Measurements from ENCODE around the gene TMUB2.

TMUB2 gene

DNA sequence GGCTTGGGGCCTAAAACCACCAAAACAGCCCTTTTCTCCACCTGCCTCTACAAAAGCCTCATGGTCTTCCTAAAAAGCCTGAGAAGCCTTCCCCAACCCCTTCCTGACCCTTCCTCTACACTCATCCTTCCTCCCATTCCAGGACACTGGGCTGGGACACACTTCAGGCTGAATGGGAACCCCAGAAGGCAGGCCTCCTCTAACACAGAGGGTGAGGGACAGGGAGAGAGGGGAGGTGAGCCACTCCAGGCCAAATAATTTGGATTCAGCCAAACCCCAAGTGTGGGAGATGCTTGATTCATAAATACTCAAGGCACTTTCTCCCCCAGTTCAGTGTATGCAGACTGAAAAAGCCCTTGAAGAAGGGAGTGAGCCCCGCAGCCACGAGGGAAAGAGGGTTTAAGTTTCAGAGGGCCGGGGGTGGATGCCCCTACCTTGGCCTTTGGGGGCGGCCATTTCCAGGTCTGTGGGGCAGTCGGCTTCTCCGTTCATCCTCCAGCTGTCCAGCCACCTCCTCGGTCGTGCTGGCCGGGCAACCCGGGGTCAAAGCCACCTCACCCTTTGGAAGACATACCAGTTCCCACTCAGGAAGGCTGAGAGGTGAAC lies 31.1 kb downstream of the TMUB2 start:
- H4K20me1 ChIP-seq (ENCODE audit: low read depth, low read length), result no peaks in the 10 kb centered on the region
- H3K4me2 ChIP-seq (ENCODE audit: low read depth, low read length, poor library complexity, severe bottlenecking), result peak overlapping the region; percentile 91
- no peaks in the 10 kb centered on the region for H3K9me3 ChIP-seq (ENCODE audit: insufficient read depth, low read length)
- H3F3A ChIP-seq (ENCODE audit: insufficient read depth), result peaks cover 19% of the 10 kb centered on the region
- peaks cover 11% of the 10 kb centered on the region for H3K36me3 ChIP-seq (ENCODE audit: low read length)
- peak overlapping the region; percentile 93 for H3K9ac ChIP-seq (ENCODE audit: low read length)
- no peaks in the 10 kb centered on the region for H3K27me3 ChIP-seq (ENCODE audit: low read length)
- no peak overlapping the region for H2AFZ ChIP-seq (ENCODE audit: low read depth, low read length, severe bottlenecking)
- peaks cover 31% of the 10 kb centered on the region for H3K79me2 ChIP-seq (ENCODE audit: insufficient read depth, low read length)
- no peak for TF ChIP-seq EZH2phosphoT487 (conservative IDR thresholded peaks at IDR 0.05; ENCODE audit: low read length)
- TF ChIP-seq, protein P1, sequence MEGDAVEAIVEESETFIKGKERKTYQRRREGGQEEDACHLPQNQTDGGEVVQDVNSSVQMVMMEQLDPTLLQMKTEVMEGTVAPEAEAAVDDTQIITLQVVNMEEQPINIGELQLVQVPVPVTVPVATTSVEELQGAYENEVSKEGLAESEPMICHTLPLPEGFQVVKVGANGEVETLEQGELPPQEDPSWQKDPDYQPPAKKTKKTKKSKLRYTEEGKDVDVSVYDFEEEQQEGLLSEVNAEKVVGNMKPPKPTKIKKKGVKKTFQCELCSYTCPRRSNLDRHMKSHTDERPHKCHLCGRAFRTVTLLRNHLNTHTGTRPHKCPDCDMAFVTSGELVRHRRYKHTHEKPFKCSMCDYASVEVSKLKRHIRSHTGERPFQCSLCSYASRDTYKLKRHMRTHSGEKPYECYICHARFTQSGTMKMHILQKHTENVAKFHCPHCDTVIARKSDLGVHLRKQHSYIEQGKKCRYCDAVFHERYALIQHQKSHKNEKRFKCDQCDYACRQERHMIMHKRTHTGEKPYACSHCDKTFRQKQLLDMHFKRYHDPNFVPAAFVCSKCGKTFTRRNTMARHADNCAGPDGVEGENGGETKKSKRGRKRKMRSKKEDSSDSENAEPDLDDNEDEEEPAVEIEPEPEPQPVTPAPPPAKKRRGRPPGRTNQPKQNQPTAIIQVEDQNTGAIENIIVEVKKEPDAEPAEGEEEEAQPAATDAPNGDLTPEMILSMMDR (IDR thresholded peaks at IDR 0.05; ENCODE audit: insufficient read depth, low read length, poor library complexity, severe bottlenecking), result no peak
- peak overlapping the region; percentile 82 for H3K4me3 ChIP-seq (ENCODE audit: insufficient read depth, low read length, poor library complexity, severe bottlenecking)
- peak overlapping the region; percentile 95 for H3K27ac ChIP-seq (ENCODE audit: low read depth, low read length)
- no peaks in the 10 kb centered on the region for H3K9me2 ChIP-seq (replicated peaks; ENCODE audit: insufficient read depth, low read length)

- Histone ChIP-seq H3K9me2 (replicated peaks; ENCODE audit: insufficient read depth, low read length) (no peaks in the 10 kb centered on the region), H3K4me2 (ENCODE audit: low read depth, low read length, poor library complexity, severe bottlenecking) (peak overlapping the region; percentile 91), H3K4me3 (ENCODE audit: insufficient read depth, low read length, poor library complexity, severe bottlenecking) (peak overlapping the region; percentile 82), H3K27me3 (ENCODE audit: low read length) (no peaks in the 10 kb centered on the region), H3K9ac (ENCODE audit: low read length) (peak overlapping the region; percentile 93), H3F3A (ENCODE audit: insufficient read depth) (peaks cover 19% of the 10 kb centered on the region), H3K36me3 (ENCODE audit: low read length) (peaks cover 11% of the 10 kb centered on the region), H3K9me3 (ENCODE audit: insufficient read depth, low read length) (no peaks in the 10 kb centered on the region), H2AFZ (ENCODE audit: low read depth, low read length, severe bottlenecking) (no peak overlapping the region), H3K79me2 (ENCODE audit: insufficient read depth, low read length) (peaks cover 31% of the 10 kb centered on the region), H4K20me1 (ENCODE audit: low read depth, low read length) (no peaks in the 10 kb centered on the region), H3K27ac (ENCODE audit: low read depth, low read length) (peak overlapping the region; percentile 95)
- TF ChIP-seq EZH2phosphoT487 (conservative IDR thresholded peaks at IDR 0.05; ENCODE audit: low read length), result no peak
- TF ChIP-seq, protein P1 (IDR thresholded peaks at IDR 0.05; ENCODE audit: insufficient read depth, low read length, poor library complexity, severe bottlenecking), result peak; percentile 80
Measured at GRCh38 chr17:44218344-44219107, 31.8 kb downstream of the TMUB2 start.

GRCh38 chr17:44219108-44219615 lies 32.4 kb downstream of the TMUB2 start:
- Histone ChIP-seq H2AFZ (ENCODE audit: low read depth, low read length, severe bottlenecking) (no peak overlapping the region), H3K27me3 (ENCODE audit: low read length) (no peaks in the 10 kb centered on the region), H4K20me1 (ENCODE audit: low read depth, low read length) (no peaks in the 10 kb centered on the region), H3K9me3 (ENCODE audit: insufficient read depth, low read length) (no peaks in the 10 kb centered on the region), H3K27ac (ENCODE audit: low read depth, low read length) (peak overlapping the region; percentile 95), H3K79me2 (ENCODE audit: insufficient read depth, low read length) (peaks cover 31% of the 10 kb centered on the region), H3F3A (ENCODE audit: insufficient read depth) (peaks cover 19% of the 10 kb centered on the region), H3K9me2 (replicated peaks; ENCODE audit: insufficient read depth, low read length) (no peaks in the 10 kb centered on the region), H3K9ac (ENCODE audit: low read length) (peak overlapping the region; percentile 93), H3K4me3 (ENCODE audit: insufficient read depth, low read length, poor library complexity, severe bottlenecking) (peak overlapping the region; percentile 59), H3K36me3 (ENCODE audit: low read length) (peaks cover 11% of the 10 kb centered on the region), H3K4me2 (ENCODE audit: low read depth, low read length, poor library complexity, severe bottlenecking) (peak overlapping the region; percentile 35)
- TF ChIP-seq, protein P1 (IDR thresholded peaks at IDR 0.05; ENCODE audit: insufficient read depth, low read length, poor library complexity, severe bottlenecking), result no peak
- no peak for TF ChIP-seq EZH2phosphoT487 (conservative IDR thresholded peaks at IDR 0.05; ENCODE audit: low read length)

Data from SU-DHL-6 (cell line).